ENCODE data around the gene LEFTY1. TPM values are rescaled to one million over a fixed set of nuclear protein-coding genes. Genes with fewer than 3 reads are reported as not detected.

LEFTY1 gene
- total RNA-seq, 2 experiments from 2014 or later: not detected

- ChIA-PET POLR2A (interaction anchor here (1.3 kb wide), 1 partner anchor 12 kb away, joined by 4 read pairs; no protein-coding TSS in a partner anchor), CTCF (interaction anchor here (1.1 kb wide), 1 partner anchor 9 kb away, joined by 3 read pairs; no protein-coding TSS in a partner anchor)
- Mint-ChIP-seq H3K4me1 (ENCODE audit: low read depth) (peaks cover 25% of the 10 kb centered on the region), H3K9me3 (ENCODE audit: insufficient read depth) (no peaks in the 10 kb centered on the region), H3K4me3 (no peak overlapping the region), H3K27ac (no peak overlapping the region), H3K27me3 (ENCODE audit: low read depth) (peaks cover 10% of the 10 kb centered on the region), H3K36me3 (ENCODE audit: low read depth) (peaks cover 6% of the 10 kb centered on the region)
- ATAC-seq: no peak
- no peak for DNase-seq
Measured at GRCh38 chr1:225885336-225885735, 3.6 kb downstream of the LEFTY1 start.

DNA sequence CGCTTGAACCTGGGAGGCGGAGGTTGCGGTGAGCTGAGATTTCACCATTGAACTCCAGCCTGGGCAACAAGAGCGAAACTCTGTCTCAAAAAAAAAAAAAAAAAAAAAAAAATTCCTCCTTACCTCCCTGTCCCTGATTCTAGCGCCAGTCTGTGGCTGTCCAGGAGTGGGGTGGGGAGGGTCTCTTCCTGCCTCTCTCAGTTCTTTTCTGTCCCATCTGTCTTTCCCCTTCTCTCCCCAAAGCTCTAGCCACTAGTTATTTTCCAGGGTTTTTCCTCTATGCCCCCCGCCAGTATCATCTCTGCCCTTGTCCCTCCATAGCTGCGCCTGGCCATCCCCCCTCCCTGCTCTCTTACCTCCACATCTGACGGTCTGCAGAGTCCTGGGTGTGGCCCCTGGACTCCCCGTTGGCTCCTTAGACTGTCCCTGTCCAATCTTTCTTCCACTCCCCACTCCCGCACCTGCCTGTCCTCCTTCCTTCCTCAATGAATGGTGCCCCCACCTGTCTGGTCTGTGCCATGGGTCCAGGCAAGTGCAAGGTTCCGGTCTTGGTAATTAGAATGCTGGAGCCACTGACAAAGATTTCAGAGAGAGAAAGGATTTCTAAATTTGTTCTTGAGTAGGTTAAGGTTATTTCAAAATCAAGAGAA lies 5.2 kb downstream of the LEFTY1 start:
- peaks cover 10% of the 10 kb centered on the region for H3K27me3 Mint-ChIP-seq (ENCODE audit: low read depth)
- no peaks in the 10 kb centered on the region for H3K9me3 Mint-ChIP-seq (ENCODE audit: insufficient read depth)
- no peak overlapping the region for H3K27ac Mint-ChIP-seq

DNA sequence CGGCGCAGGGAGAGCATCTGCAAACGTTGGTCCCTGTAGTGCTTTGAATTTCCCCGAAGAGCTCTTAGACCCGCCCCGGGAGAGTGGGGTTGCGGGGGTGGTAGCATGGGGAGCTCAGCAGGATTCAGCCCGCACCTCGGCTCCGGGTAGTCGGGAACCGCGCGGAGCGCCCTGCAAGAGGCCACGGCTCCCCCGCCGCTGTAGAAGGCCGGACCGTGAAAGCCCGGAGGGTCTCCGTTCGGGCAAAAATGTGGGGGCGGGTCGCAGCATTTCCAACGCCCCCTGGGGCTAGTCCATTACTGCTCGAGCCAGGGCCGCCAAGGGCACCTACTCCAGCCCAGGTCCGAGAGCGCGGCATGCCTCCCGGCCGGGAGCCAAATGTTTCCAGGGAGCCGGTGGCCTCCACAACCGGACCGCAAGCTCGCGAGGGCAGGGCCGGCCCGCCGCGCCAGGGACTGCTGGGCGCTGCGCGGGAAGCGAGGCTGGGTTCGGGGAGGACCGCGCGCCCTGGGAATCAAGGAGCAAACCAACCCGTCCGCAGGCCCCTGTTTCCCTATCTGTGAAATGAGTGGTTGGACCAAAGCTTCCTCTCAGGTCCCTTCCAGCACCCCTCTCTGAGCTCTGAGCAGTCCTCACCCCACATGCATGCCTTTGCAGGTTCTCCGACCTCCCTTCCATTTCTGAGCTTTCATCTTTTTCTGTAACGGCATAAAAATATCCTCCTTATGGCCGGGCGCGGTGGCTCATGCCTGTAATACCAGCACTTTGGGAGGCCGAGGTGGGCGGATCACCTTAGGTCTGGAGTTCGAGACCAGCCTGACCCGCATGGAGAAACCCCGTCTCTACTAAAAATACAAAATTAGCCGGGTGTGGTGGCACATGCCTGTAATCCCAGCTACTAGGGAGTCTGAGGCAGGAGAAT lies 6.0 kb downstream of the LEFTY1 start:
- CTCF ChIA-PET: interaction anchor here (0.5 to 8.0 kb wide), 20 partner anchors 9 to 415 kb away, joined by 3 to 63 read pairs (median 4); partner anchors contain the start of gene SRP9
- POLR2A ChIA-PET: interaction anchor here (0.6 to 5.5 kb wide), 17 partner anchors 9 to 438 kb away, joined by 3 to 50 read pairs (median 4); partner anchors contain the start of genes PYCR2, SDE2 and SRP9
- H3K27me3 Mint-ChIP-seq (ENCODE audit: low read depth): peaks cover 8% of the 10 kb centered on the region
- ATAC-seq (peak; percentile 48), DNase-seq (peak; percentile 48)
- H3K4me3 Mint-ChIP-seq: peak overlapping the region; percentile 87
- H3K4me1 Mint-ChIP-seq (ENCODE audit: low read depth): peaks cover 47% of the 10 kb centered on the region
- H3K27ac Mint-ChIP-seq: peak overlapping the region; percentile 82
- H3K9me3 Mint-ChIP-seq (ENCODE audit: insufficient read depth): no peaks in the 10 kb centered on the region
- H3K36me3 Mint-ChIP-seq (ENCODE audit: low read depth): peaks cover 18% of the 10 kb centered on the region

More for the DNA sequence above, 5.2 kb downstream of the LEFTY1 start:
- ATAC-seq (no peak), DNase-seq (no peak)
- ChIA-PET CTCF (interaction anchor here (1.1 to 8.0 kb wide), 8 partner anchors 14 to 416 kb away, joined by 3 to 63 read pairs (median 10); partner anchors contain the start of gene SRP9), POLR2A (interaction anchor here (0.6 to 5.5 kb wide), 7 partner anchors 14 to 415 kb away, joined by 3 to 50 read pairs (median 6); partner anchors contain the start of genes PYCR2, SDE2 and SRP9)
- Mint-ChIP-seq H3K4me1 (ENCODE audit: low read depth) (peaks cover 41% of the 10 kb centered on the region), H3K36me3 (ENCODE audit: low read depth) (peaks cover 17% of the 10 kb centered on the region), H3K4me3 (peak overlapping the region; percentile 87)

DNA sequence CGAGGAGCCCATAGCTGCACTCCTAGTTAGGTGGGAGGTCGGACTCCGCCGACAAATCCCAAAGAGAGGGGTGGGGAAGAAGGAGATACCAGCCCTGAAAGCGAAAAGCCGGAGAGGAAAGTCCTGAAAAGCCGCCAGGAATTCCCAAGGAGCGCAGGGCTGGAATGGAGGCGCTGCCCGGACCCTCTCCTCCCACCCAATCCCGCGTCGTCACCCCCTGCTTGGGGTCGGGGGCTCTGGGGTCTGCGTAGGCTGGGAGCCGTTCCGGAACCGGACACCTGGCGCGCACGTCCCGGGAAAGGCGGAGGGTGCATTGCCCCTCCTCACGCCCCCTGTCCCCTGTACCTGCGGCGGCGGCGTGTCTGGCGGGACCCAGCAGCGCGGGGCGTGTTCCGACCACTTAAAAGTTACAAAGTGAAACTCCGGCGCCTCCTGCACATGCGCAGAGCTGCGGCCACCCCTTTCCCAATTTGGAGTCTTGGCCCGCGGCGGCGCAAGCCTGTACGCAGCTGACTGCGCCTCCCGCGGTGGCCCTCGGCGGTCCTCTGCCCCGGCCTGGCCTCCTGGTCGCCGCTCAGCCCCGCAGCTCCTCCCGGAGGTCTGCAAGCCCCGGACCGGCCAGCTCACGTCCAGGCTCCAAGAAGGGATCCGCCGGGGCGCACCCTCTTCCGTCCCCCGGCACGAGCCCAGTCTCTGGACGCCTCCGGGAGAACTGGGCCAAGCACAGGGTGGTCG lies 6.8 kb downstream of the LEFTY1 start, which contains the start of gene TMEM63A:
Gene TMEM63A, minus strand, starts transcription at position 422 of the 735 bp plus-strand sequence. CDS start 4,800 bp downstream, outside the sequence.
- peaks cover 8% of the 10 kb centered on the region for H3K27me3 Mint-ChIP-seq (ENCODE audit: low read depth)
- no peaks in the 10 kb centered on the region for H3K9me3 Mint-ChIP-seq (ENCODE audit: insufficient read depth)
- ChIA-PET CTCF (interaction anchor here (0.6 to 8.0 kb wide), 21 partner anchors 10 to 407 kb away, joined by 3 to 63 read pairs (median 6); partner anchors contain the start of gene SRP9), POLR2A (interaction anchor here (0.8 to 5.5 kb wide), 16 partner anchors 8 to 437 kb away, joined by 3 to 50 read pairs (median 4); partner anchors contain the start of genes H3-3A, PYCR2, SDE2 and SRP9)
- peaks cover 26% of the 10 kb centered on the region for H3K36me3 Mint-ChIP-seq (ENCODE audit: low read depth)
- peak; percentile 83 for ATAC-seq
- peak within 1 kb of the TSS; percentile 87 for H3K4me3 Mint-ChIP-seq
- H3K27ac Mint-ChIP-seq: peak within 1 kb of the TSS; percentile 92
- H3K4me1 Mint-ChIP-seq (ENCODE audit: low read depth): peaks cover 56% of the 10 kb centered on the region
- peak; percentile 93 for DNase-seq

GRCh38 chr1:225881081-225881958 lies 7.6 kb downstream of the LEFTY1 start:
- Mint-ChIP-seq H3K27ac (peak overlapping the region; percentile 92), H3K4me1 (ENCODE audit: low read depth) (peaks cover 61% of the 10 kb centered on the region)

GRCh38 chr1:225880636-225881035 lies 8.3 kb downstream of the LEFTY1 start:
- Mint-ChIP-seq H3K27ac (peak overlapping the region; percentile 92), H3K4me3 (peak overlapping the region; percentile 87), H3K4me1 (ENCODE audit: low read depth) (peaks cover 68% of the 10 kb centered on the region), H3K36me3 (ENCODE audit: low read depth) (peaks cover 36% of the 10 kb centered on the region), H3K27me3 (ENCODE audit: low read depth) (peaks cover 8% of the 10 kb centered on the region), H3K9me3 (ENCODE audit: insufficient read depth) (no peaks in the 10 kb centered on the region)
- DNase-seq (no peak), ATAC-seq (no peak)
- ChIA-PET CTCF (interaction anchor here (1.0 to 8.0 kb wide), 10 partner anchors 10 to 406 kb away, joined by 3 to 63 read pairs (median 9); partner anchors contain the start of gene SRP9), POLR2A (interaction anchor here (0.7 to 5.5 kb wide), 8 partner anchors 14 to 182 kb away, joined by 3 to 50 read pairs (median 5); partner anchors contain the start of genes H3-3A, PYCR2 and SRP9)

More at GRCh38 chr1:225881081-225881958, 7.6 kb downstream of the LEFTY1 start:
- no peaks in the 10 kb centered on the region for H3K9me3 Mint-ChIP-seq (ENCODE audit: insufficient read depth)
- peak; percentile 75 for DNase-seq
- H3K36me3 Mint-ChIP-seq (ENCODE audit: low read depth): peaks cover 31% of the 10 kb centered on the region
- H3K27me3 Mint-ChIP-seq (ENCODE audit: low read depth): peaks cover 8% of the 10 kb centered on the region
- peak overlapping the region; percentile 87 for H3K4me3 Mint-ChIP-seq
- ATAC-seq: peak; percentile 43
- ChIA-PET POLR2A (interaction anchor here (0.7 to 5.5 kb wide), 15 partner anchors 9 to 181 kb away, joined by 3 to 50 read pairs (median 5); partner anchors contain the start of genes H3-3A, PYCR2, SDE2 and SRP9), CTCF (interaction anchor here (0.9 to 8.0 kb wide), 17 partner anchors 10 to 406 kb away, joined by 3 to 63 read pairs (median 5); partner anchors contain the start of gene SRP9)

GRCh38 chr1:225880222-225880588 lies 8.7 kb downstream of the LEFTY1 start:
- Mint-ChIP-seq H3K27me3 (ENCODE audit: low read depth) (peaks cover 8% of the 10 kb centered on the region), H3K4me3 (peak overlapping the region; percentile 87), H3K9me3 (ENCODE audit: insufficient read depth) (no peaks in the 10 kb centered on the region), H3K36me3 (ENCODE audit: low read depth) (peaks cover 41% of the 10 kb centered on the region), H3K27ac (peak overlapping the region; percentile 92), H3K4me1 (ENCODE audit: low read depth) (peaks cover 72% of the 10 kb centered on the region)
- ChIA-PET POLR2A (interaction anchor here (0.7 to 5.5 kb wide), 8 partner anchors 14 to 182 kb away, joined by 3 to 50 read pairs (median 4); partner anchors contain the start of genes H3-3A, PYCR2 and SRP9), CTCF (interaction anchor here (0.6 to 8.0 kb wide), 8 partner anchors 10 to 405 kb away, joined by 3 to 63 read pairs (median 7); partner anchors contain the start of gene SRP9)
- no peak for DNase-seq
- no peak for ATAC-seq

GRCh38 chr1:225879521-225880221 lies 9.3 kb downstream of the LEFTY1 start:
- H3K9me3 Mint-ChIP-seq (ENCODE audit: insufficient read depth): no peaks in the 10 kb centered on the region
- peaks cover 44% of the 10 kb centered on the region for H3K36me3 Mint-ChIP-seq (ENCODE audit: low read depth)
- ATAC-seq (no peak), DNase-seq (no peak)
- H3K27me3 Mint-ChIP-seq (ENCODE audit: low read depth): peaks cover 8% of the 10 kb centered on the region
- POLR2A ChIA-PET: interaction anchor here (1.1 to 5.5 kb wide), 4 partner anchors 13 to 183 kb away, joined by 3 to 50 read pairs (median 6); partner anchors contain the start of genes H3-3A, PYCR2 and SRP9
- CTCF ChIA-PET: interaction anchor here (0.6 to 8.0 kb wide), 4 partner anchors 17 to 405 kb away, joined by 3 to 63 read pairs (median 24); partner anchors contain the start of gene SRP9
- peak overlapping the region; percentile 87 for H3K4me3 Mint-ChIP-seq
- H3K4me1 Mint-ChIP-seq (ENCODE audit: low read depth): peaks cover 73% of the 10 kb centered on the region
- peak overlapping the region; percentile 92 for H3K27ac Mint-ChIP-seq

DNA sequence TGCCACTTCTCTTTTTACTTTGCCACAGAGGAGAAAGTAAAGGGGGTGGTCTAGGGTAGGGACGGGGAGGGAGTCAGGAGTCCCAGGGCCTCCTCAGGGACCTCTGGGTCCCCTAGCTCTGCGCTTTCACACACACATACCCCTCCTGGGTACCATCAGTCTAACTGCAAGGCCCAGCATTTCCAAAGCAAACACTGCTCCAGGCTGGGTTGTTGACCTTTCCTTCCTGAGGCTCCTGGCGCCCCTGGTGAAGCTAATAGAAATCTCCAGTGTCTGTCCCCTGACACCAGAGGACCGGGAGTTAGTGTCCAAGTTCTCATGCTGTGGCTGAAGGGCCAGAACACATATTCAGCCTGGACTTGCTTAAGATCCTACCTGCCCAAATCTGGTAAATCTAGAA lies 10.7 kb downstream of the LEFTY1 start:
- DNase-seq (no peak), ATAC-seq (no peak)
- H3K36me3 Mint-ChIP-seq (ENCODE audit: low read depth): peaks cover 53% of the 10 kb centered on the region
- no peaks in the 10 kb centered on the region for H3K9me3 Mint-ChIP-seq (ENCODE audit: insufficient read depth)
- H3K27ac Mint-ChIP-seq: no peak overlapping the region
- POLR2A ChIA-PET: no interaction called here
- H3K4me1 Mint-ChIP-seq (ENCODE audit: low read depth): peaks cover 73% of the 10 kb centered on the region
- peaks cover 2% of the 10 kb centered on the region for H3K27me3 Mint-ChIP-seq (ENCODE audit: low read depth)
- CTCF ChIA-PET: interaction anchor here (0.7 to 8.0 kb wide), 6 partner anchors 12 to 101 kb away, joined by 3 to 63 read pairs (median 5); partner anchors contain the start of genes PYCR2 and SRP9
- no peak overlapping the region for H3K4me3 Mint-ChIP-seq

Data from activated CD8-positive, alpha-beta T cell treated with anti-CD3 and anti-CD28 coated beads, Interleukin-2, amount 10 ng/mL, durations not matched to agents 7 days and 5 days (primary cell).